GM12801 (cell line): ENCODE measurements around the gene HSPB7.

Experiments used
- CTCF ChIP-seq: IDR thresholded peaks from one replicate; pipeline ENCODE4 v1.5.1; 2011; ENCODE audit warnings: control low read depth; ENCODE audit not compliant: insufficient read length; ENCODE audit errors: extremely low read depth

The HSPB7 gene

GRCh38 chr1:16061266-16061665 is 43.4 kb upstream of the HSPB7 start:
- TF ChIP-seq CTCF = no peak

GRCh38 chr1:16055613-16056520 is 38.0 kb upstream of the HSPB7 start:
- TF ChIP-seq CTCF = no peak

- no peak for TF ChIP-seq CTCF
Observed at GRCh38 chr1:16054598-16055540, 37.0 kb upstream of the HSPB7 start.

- no peak for TF ChIP-seq CTCF
Observed at GRCh38 chr1:16053781-16054502, 36.1 kb upstream of the HSPB7 start.

GRCh38 chr1:16051039-16051438 is 33.2 kb upstream of the HSPB7 start:
- no peak for TF ChIP-seq CTCF

- TF ChIP-seq CTCF = no peak
Observed at GRCh38 chr1:16050328-16050727, 32.5 kb upstream of the HSPB7 start.
